GM12878 (cell line): ENCODE data around the gene MFN1.

Experiments used
- BMI1 ChIP-seq: fragments of 450-650 bp; IDR thresholded peaks from 2 replicates; pipeline ENCODE4 v1.6.1; 2016; ENCODE audit warnings: mild to moderate bottlenecking, moderate library complexity, borderline replicate concordance
- CBX3 ChIP-seq: fragments of 200-600 bp; sonication (generic); IDR thresholded peaks from 2 replicates; pipeline ENCODE4 v1.6.1; 2016; ENCODE audit warnings: low read depth, borderline replicate concordance
- CREB1 ChIP-seq: IDR thresholded peaks from 2 replicates; pipeline ENCODE4 v1.6.1; 2012; ENCODE audit warnings: low read depth, mild to moderate bottlenecking, inconsistent platforms
- EP300 ChIP-seq, 2 experiments: fragments of 150-350 bp in 1 of 2; IDR thresholded peaks; 2 replicates each; pipeline ENCODE4 v1.6.1; 2011 to 2012; ENCODE audit warnings: low read depth in 2 of 2, low read length in 2 of 2, borderline replicate concordance in 1 of 2, improper control_type of control experiment in 1 of 2, inconsistent platforms in 1 of 2; ENCODE audit not compliant: control insufficient read depth in 1 of 2
- EZH2 ChIP-seq: IDR thresholded peaks from 2 replicates; pipeline ENCODE4 v1.6.1; 2012; ENCODE audit warnings: low read depth, mild to moderate bottlenecking, control low read depth, inconsistent platforms, low read length, borderline replicate concordance; ENCODE audit not compliant: control insufficient read depth
- HDGF ChIP-seq: fragments of 450-650 bp; IDR thresholded peaks from 2 replicates; pipeline ENCODE4 v1.6.1; 2016; ENCODE audit warnings: antibody characterized with exemption
- NRF1 ChIP-seq: conservative IDR thresholded peaks from 2 replicates; pipeline ENCODE4 v1.6.1; 2011; ENCODE audit warnings: mild to moderate bottlenecking, low read depth, low read length, improper control_type of control experiment
- POLR2A ChIP-seq: IDR thresholded peaks from 2 replicates; pipeline ENCODE4 v1.6.1; 2011; ENCODE audit warnings: low read depth, mild to moderate bottlenecking, low read length
- POLR2AphosphoS5 ChIP-seq: IDR thresholded peaks from 2 replicates; pipeline ENCODE4 v1.6.1; 2011; ENCODE audit warnings: mild to moderate bottlenecking, low read length, inconsistent platforms
- RB1 ChIP-seq: fragments of 450-650 bp; formaldehyde crosslinking; IDR thresholded peaks from 2 replicates; pipeline ENCODE4 v1.6.1; 2017; ENCODE audit warnings: mild to moderate bottlenecking, borderline replicate concordance
- STAT1 ChIP-seq: fragments of 450-650 bp; conservative IDR thresholded peaks from 2 replicates; pipeline ENCODE4 v1.6.1; 2014; ENCODE audit warnings: antibody characterized with exemption, mild to moderate bottlenecking
- TF ChIP-seq, protein P1 (sequence below), 3 experiments: IDR thresholded peaks in 2 of 3; conservative IDR thresholded peaks in 1 of 3; 2 replicates each; pipeline ENCODE4 v1.5.1; 2011; ENCODE audit warnings: low read depth in 3 of 3, low read length in 3 of 3, mild to moderate bottlenecking in 3 of 3, control low read depth in 2 of 3, moderate library complexity in 2 of 3, inconsistent platforms in 1 of 3, mixed read lengths in 1 of 3; ENCODE audit not compliant: control insufficient read depth in 2 of 3, insufficient read depth in 1 of 3; ENCODE audit errors: extremely low read depth in 1 of 3
- TF ChIP-seq, protein P2 (sequence below): fragments of 450-650 bp; IDR thresholded peaks from 2 replicates; pipeline ENCODE4 v1.6.1; 2016; ENCODE audit warnings: mild to moderate bottlenecking
- TF ChIP-seq, protein P3 (sequence below): fragments of 450-650 bp; formaldehyde crosslinking; IDR thresholded peaks from 2 replicates; pipeline ENCODE4 v1.5.0; 2022; ENCODE audit warnings: mild to moderate bottlenecking, missing genetic modification characterization

DNA sequence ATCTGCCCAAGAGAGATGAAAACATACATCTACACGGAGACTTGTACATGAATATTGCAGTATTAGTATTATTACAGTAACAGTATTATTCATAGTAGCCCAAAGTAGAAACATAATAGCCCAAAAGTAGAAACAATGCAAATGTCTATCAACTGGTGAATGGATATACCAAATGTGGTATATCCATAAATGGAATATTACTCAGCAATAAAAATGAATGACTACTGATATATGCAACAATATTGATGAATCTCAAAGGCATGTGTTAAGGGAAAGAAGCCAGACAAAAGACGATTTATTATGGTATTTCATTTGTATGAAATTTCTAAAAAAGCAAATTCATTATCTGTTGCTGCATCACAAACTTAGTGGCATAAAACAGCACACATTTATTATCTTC lies 48.2 kb upstream of the MFN1 start:
- no peak for TF ChIP-seq STAT1
- no peak for TF ChIP-seq RB1
- no peak for TF ChIP-seq HDGF
- TF ChIP-seq, protein P1, sequence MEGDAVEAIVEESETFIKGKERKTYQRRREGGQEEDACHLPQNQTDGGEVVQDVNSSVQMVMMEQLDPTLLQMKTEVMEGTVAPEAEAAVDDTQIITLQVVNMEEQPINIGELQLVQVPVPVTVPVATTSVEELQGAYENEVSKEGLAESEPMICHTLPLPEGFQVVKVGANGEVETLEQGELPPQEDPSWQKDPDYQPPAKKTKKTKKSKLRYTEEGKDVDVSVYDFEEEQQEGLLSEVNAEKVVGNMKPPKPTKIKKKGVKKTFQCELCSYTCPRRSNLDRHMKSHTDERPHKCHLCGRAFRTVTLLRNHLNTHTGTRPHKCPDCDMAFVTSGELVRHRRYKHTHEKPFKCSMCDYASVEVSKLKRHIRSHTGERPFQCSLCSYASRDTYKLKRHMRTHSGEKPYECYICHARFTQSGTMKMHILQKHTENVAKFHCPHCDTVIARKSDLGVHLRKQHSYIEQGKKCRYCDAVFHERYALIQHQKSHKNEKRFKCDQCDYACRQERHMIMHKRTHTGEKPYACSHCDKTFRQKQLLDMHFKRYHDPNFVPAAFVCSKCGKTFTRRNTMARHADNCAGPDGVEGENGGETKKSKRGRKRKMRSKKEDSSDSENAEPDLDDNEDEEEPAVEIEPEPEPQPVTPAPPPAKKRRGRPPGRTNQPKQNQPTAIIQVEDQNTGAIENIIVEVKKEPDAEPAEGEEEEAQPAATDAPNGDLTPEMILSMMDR (IDR thresholded peaks at IDR 0.05 in 2 of 3, conservative IDR thresholded peaks at IDR 0.05 in 1 of 3; ENCODE audit: control insufficient read depth in 2 of 3, extremely low read depth in 1 of 3, insufficient read depth in 1 of 3, low read depth in 3 of 3, low read length in 3 of 3) = no peak
- no peak for TF ChIP-seq POLR2A
- TF ChIP-seq NRF1 = no peak
- TF ChIP-seq POLR2AphosphoS5 = no peak
- TF ChIP-seq CREB1 = no peak
- TF ChIP-seq, protein P2, sequence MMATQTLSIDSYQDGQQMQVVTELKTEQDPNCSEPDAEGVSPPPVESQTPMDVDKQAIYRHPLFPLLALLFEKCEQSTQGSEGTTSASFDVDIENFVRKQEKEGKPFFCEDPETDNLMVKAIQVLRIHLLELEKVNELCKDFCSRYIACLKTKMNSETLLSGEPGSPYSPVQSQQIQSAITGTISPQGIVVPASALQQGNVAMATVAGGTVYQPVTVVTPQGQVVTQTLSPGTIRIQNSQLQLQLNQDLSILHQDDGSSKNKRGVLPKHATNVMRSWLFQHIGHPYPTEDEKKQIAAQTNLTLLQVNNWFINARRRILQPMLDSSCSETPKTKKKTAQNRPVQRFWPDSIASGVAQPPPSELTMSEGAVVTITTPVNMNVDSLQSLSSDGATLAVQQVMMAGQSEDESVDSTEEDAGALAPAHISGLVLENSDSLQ = no peak
- TF ChIP-seq, protein P3, sequence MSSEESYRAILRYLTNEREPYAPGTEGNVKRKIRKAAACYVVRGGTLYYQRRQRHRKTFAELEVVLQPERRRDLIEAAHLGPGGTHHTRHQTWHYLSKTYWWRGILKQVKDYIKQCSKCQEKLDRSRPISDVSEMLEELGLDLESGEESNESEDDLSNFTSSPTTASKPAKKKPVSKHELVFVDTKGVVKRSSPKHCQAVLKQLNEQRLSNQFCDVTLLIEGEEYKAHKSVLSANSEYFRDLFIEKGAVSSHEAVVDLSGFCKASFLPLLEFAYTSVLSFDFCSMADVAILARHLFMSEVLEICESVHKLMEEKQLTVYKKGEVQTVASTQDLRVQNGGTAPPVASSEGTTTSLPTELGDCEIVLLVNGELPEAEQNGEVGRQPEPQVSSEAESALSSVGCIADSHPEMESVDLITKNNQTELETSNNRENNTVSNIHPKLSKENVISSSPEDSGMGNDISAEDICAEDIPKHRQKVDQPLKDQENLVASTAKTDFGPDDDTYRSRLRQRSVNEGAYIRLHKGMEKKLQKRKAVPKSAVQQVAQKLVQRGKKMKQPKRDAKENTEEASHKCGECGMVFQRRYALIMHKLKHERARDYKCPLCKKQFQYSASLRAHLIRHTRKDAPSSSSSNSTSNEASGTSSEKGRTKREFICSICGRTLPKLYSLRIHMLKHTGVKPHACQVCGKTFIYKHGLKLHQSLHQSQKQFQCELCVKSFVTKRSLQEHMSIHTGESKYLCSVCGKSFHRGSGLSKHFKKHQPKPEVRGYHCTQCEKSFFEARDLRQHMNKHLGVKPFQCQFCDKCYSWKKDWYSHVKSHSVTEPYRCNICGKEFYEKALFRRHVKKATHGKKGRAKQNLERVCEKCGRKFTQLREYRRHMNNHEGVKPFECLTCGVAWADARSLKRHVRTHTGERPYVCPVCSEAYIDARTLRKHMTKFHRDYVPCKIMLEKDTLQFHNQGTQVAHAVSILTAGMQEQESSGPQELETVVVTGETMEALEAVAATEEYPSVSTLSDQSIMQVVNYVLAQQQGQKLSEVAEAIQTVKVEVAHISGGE (CRISPR knock-in tag) = no peak
- no peak for TF ChIP-seq BMI1
- TF ChIP-seq EZH2 = no peak
- TF ChIP-seq CBX3 = no peak
- no peak for TF ChIP-seq EP300 (IDR thresholded peaks at IDR 0.05; ENCODE audit: borderline replicate concordance in 1 of 2, control insufficient read depth in 1 of 2, low read depth in 2 of 2, low read length in 2 of 2)
